ENCODE results near the gene ANKLE2.

The ANKLE2 gene

GRCh38 chr12:132719954-132720324 lies 41.7 kb downstream of the ANKLE2 start:
- TF ChIP-seq SP1 (IDR thresholded peaks at IDR 0.05) (no peak), FOXK2 (IDR thresholded peaks at IDR 0.05) (no peak), ZNF384 (IDR thresholded peaks at IDR 0.05) (no peak), LEF1 (IDR thresholded peaks at IDR 0.05; ENCODE audit: borderline replicate concordance) (no peak), ELF4 (IDR thresholded peaks at IDR 0.05) (no peak), L3MBTL2 (conservative IDR thresholded peaks at IDR 0.05) (no peak), BHLHE40 (IDR thresholded peaks at IDR 0.05; ENCODE audit: borderline replicate concordance) (no peak), FOXA1 (IDR thresholded peaks at IDR 0.05) (no peak), HDGF (IDR thresholded peaks at IDR 0.05; ENCODE audit: borderline replicate concordance) (no peak), SUZ12 (IDR thresholded peaks at IDR 0.05) (no peak), TARDBP (IDR thresholded peaks at IDR 0.05) (no peak), NFRKB (IDR thresholded peaks at IDR 0.05) (no peak), PKNOX1 (IDR thresholded peaks at IDR 0.05) (no peak), ARNT (IDR thresholded peaks at IDR 0.05) (no peak), FOXM1 (IDR thresholded peaks at IDR 0.05; ENCODE audit: borderline replicate concordance) (no peak), CTBP1 (IDR thresholded peaks at IDR 0.05; ENCODE audit: borderline replicate concordance) (no peak)
- ChIA-PET CTCF (no interaction called here), POLR2A (no interaction called here)
- no peak for DNase-seq (ENCODE audit: extremely low spot score)

DNA sequence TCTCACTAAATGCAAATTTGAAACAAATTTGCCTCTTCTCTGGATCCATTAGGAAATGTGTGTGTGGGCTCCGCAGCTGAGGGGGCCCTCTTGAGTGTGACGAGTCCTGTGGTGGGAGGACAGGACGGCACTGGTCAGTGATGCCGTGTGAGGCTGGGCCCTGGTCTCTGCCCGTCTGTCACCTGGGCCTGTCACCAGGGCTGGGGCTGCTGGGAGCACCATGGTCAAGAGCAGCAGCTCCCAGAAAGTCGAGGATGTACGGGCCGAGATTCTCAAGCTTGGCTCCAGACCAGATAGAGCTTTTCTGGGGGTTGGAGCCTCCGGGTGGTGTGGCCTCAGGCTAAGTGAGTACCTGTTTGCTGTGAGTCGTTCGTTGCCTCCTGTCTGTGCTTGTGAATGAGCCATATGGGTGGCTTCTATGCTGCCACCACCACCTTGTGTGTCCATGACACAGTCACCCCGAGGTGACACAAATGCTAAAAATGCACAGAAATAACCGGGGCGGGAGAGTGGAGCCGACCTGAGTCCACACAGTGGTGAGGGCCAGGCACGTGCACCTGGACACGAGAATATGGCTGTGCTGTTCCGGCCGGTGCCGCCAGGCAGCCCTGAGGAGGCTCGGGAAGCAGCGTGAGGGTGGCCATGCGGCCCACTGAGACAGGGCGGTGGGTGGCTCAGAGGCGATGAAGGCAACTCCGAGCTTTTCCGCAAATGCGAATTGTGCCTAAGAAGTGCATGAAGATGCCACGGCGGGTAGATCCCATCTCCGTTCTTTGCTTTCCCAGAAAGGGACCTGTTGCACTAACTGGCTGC lies 42.3 kb downstream of the ANKLE2 start:
- ChIA-PET POLR2A (interaction anchor here (1.0 kb wide), 1 partner anchor 8 kb away, joined by 3 read pairs; no protein-coding TSS in a partner anchor), CTCF (no interaction called here)
- DNase-seq (ENCODE audit: extremely low spot score), result no peak
- TF ChIP-seq PKNOX1 (IDR thresholded peaks at IDR 0.05), result no peak
- no peak for TF ChIP-seq L3MBTL2 (conservative IDR thresholded peaks at IDR 0.05)
- TF ChIP-seq LEF1 (IDR thresholded peaks at IDR 0.05; ENCODE audit: borderline replicate concordance), result no peak
- no peak for TF ChIP-seq FOXA1 (IDR thresholded peaks at IDR 0.05)
- no peak for TF ChIP-seq TARDBP (IDR thresholded peaks at IDR 0.05)
- no peak for TF ChIP-seq ARNT (IDR thresholded peaks at IDR 0.05)
- TF ChIP-seq BHLHE40 (IDR thresholded peaks at IDR 0.05; ENCODE audit: borderline replicate concordance), result no peak
- TF ChIP-seq CTBP1 (IDR thresholded peaks at IDR 0.05; ENCODE audit: borderline replicate concordance), result no peak
- TF ChIP-seq HDGF (IDR thresholded peaks at IDR 0.05; ENCODE audit: borderline replicate concordance), result no peak
- no peak for TF ChIP-seq ELF4 (IDR thresholded peaks at IDR 0.05)
- no peak for TF ChIP-seq FOXK2 (IDR thresholded peaks at IDR 0.05)
- TF ChIP-seq SUZ12 (IDR thresholded peaks at IDR 0.05), result no peak
- TF ChIP-seq FOXM1 (IDR thresholded peaks at IDR 0.05; ENCODE audit: borderline replicate concordance), result no peak

DNA sequence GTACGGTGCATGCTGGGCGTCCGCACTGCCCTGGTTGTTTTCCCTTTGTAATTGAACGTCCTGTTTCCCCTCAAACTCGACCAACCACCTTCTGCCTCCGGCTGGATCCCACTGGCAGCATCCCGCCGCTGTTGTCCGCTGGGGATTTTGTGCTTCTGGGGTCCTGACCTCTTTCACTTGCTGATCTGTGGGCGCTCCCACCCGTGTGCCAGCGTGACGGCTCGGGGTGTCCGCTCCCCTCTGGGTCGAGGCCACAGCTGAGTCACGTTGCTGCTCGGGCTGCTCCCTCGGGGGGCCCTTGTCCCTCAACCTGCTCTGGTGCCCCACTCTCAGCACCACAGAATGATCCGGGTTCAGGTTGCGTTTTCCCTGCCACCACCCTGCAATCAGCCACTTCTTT lies 43.0 kb downstream of the ANKLE2 start:
- TF ChIP-seq BHLHE40 (IDR thresholded peaks at IDR 0.05; ENCODE audit: borderline replicate concordance) (no peak), FOXM1 (IDR thresholded peaks at IDR 0.05; ENCODE audit: borderline replicate concordance) (no peak), FOXA1 (IDR thresholded peaks at IDR 0.05) (no peak), HDGF (IDR thresholded peaks at IDR 0.05; ENCODE audit: borderline replicate concordance) (no peak), CTBP1 (IDR thresholded peaks at IDR 0.05; ENCODE audit: borderline replicate concordance) (no peak), ZNF384 (IDR thresholded peaks at IDR 0.05) (no peak), ELF4 (IDR thresholded peaks at IDR 0.05) (no peak), SUZ12 (IDR thresholded peaks at IDR 0.05) (no peak), L3MBTL2 (conservative IDR thresholded peaks at IDR 0.05) (no peak), TARDBP (IDR thresholded peaks at IDR 0.05) (no peak), NFRKB (IDR thresholded peaks at IDR 0.05) (no peak), PKNOX1 (IDR thresholded peaks at IDR 0.05) (no peak), LEF1 (IDR thresholded peaks at IDR 0.05; ENCODE audit: borderline replicate concordance) (no peak), SP1 (IDR thresholded peaks at IDR 0.05) (no peak), FOXK2 (IDR thresholded peaks at IDR 0.05) (no peak), ARNT (IDR thresholded peaks at IDR 0.05) (no peak)
- ChIA-PET POLR2A (interaction anchor here (1.0 kb wide), 1 partner anchor 7 kb away, joined by 3 read pairs; no protein-coding TSS in a partner anchor), CTCF (no interaction called here)
- DNase-seq (ENCODE audit: extremely low spot score), result no peak

DNA sequence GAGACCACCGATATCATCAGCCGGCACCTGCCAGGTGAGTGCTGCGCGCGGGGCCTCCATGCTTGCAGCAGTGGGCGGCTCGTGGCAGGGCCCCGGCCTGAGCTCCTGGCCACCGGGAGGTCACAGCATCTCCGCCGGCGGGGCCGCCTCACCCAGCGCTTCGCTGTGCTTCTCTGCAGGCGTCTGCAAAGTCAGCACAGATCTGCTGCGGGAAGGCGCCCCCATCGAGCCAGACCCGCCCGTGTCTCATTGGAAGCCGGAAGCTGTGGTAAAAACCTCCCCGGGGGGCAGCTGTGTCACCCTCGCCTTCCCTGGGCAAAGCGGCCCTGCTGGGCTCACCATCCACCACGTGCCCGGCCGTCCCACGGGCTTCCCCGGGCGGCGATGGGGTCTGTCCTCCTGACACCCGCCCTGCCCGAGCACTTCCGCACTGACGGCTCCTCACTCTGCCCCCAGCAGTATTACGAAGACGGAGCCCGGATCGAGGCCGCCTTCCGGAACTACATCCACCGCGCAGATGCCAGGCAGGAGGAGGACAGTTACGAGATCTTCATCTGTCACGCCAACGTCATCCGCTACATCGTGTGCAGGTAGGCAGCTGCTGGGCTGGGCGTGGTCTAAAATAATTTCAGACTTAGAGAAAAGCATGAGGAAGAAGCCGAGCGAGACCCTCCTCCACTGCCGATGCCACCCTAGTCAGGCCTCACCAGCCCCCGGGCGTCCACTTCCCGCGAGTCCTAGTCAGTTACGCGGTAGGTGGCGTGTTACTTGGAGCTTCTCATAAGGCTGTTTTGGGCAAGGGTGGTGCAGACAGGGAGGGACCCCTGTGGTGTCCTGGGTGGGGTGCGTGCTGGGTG lies 43.9 kb downstream of the ANKLE2 start:
- POLR2A ChIA-PET, result no interaction called here
- DNase-seq (ENCODE audit: extremely low spot score), result no peak
- TF ChIP-seq LEF1 (IDR thresholded peaks at IDR 0.05; ENCODE audit: borderline replicate concordance) (no peak), ZNF384 (IDR thresholded peaks at IDR 0.05) (no peak), FOXK2 (IDR thresholded peaks at IDR 0.05) (no peak)
- CTCF ChIA-PET, result no interaction called here

DNA sequence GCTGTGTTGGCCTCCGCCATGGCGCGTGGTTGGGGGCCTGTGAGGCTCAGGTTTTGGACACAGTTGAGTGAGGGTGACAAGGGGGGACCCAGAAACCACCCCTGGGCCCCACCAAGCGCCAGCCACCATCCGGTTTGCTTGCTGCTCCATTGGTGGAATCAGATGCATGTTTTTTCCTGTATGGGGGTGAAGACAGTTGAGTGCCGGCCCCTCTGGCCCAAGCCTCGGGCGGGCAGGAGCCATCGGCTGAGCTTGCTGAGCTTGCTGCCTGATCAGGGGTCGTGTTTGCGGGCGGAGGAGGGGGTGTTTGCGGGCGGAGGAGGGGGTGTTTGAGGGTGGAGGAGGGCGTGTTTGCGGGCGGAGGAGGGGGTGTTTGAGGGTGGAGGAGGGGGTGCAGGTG lies 44.6 kb downstream of the ANKLE2 start:
- ChIA-PET POLR2A (no interaction called here), CTCF (no interaction called here)
- DNase-seq (ENCODE audit: extremely low spot score), result no peak
- TF ChIP-seq FOXA1 (IDR thresholded peaks at IDR 0.05) (no peak), SP1 (IDR thresholded peaks at IDR 0.05) (no peak), HDGF (IDR thresholded peaks at IDR 0.05; ENCODE audit: borderline replicate concordance) (no peak), SUZ12 (IDR thresholded peaks at IDR 0.05) (no peak), TARDBP (IDR thresholded peaks at IDR 0.05) (no peak), LEF1 (IDR thresholded peaks at IDR 0.05; ENCODE audit: borderline replicate concordance) (no peak), FOXK2 (IDR thresholded peaks at IDR 0.05) (no peak), BHLHE40 (IDR thresholded peaks at IDR 0.05; ENCODE audit: borderline replicate concordance) (no peak)
